K562 (cell line): Measurements from ENCODE around the gene TENM4. TPM values are rescaled to one million over a fixed set of nuclear protein-coding genes. Genes with fewer than 3 reads are reported as not detected.

Experiments used
- ATAC-seq: fragments of 200-7000 bp; cut with Tn5 transposase; 3 replicates; pipeline ENCODE4 v1.9.1; 2020; ENCODE audit warnings: moderate library complexity
- BruUV-seq: library from RNA; stranded (reverse); fragments of 400-500 nt; replicated peaks from 2 replicates; lab custom pipeline; 2021; lab: Mats Ljungman, UMichigan
- CTCF ChIA-PET: fragments of 300-600 bp; formaldehyde crosslinking; extraction: SDS; loops from one replicate; lab custom pipeline; 2021; ENCODE audit warnings: low intra/inter-chr PET ratio; lab: Yijun Ruan, JAX
- POLR2A ChIA-PET: fragments of 300-600, 350-650 bp; sonication (Branson Sonifier 250); formaldehyde crosslinking; extraction: SDS; loops from one replicate; lab custom pipeline; 2021; ENCODE audit warnings: antibody characterized with exemption, inconsistent platforms; lab: Yijun Ruan, JAX
- DNase-seq, 4 experiments: peaks; one replicate each; pipeline versions ENCODE4 v3.0.0 to v3.0.0-alpha.2; 2011 to 2018; ENCODE audit warnings: low spot score in 3 of 4, mixed read lengths in 3 of 4; ENCODE audit errors: extremely low read depth in 1 of 4
- FAIRE-seq: peaks from 2 replicates; lab custom pipeline; 2011; peaks lifted over from hg19 to GRCh38; lab: Jason Lieb, UNC
- H2AFZ ChIP-seq: 2 replicates; pipeline ENCODE4 v1.6.0; 2011; ENCODE audit warnings: low read depth, low read length, control low read depth, inconsistent platforms
- H3K27ac ChIP-seq: fragments of 200-600 bp; 3 replicates; pipeline ENCODE4 v1.8.0; 2011; ENCODE audit warnings: low read depth, mild to moderate bottlenecking, control low read depth, inconsistent platforms, low read length, moderate library complexity, mixed read lengths; ENCODE audit errors: extremely low read depth
- H3K27me3 ChIP-seq, 2 experiments: fragments of 300-600 bp in 1 of 2; 2 replicates in 1 of 2; 3 replicates in 1 of 2; pipeline versions ENCODE4 v1.6.0 to v1.8.0; 2011; ENCODE audit warnings: inconsistent platforms in 2 of 2, low read length in 2 of 2, mild to moderate bottlenecking in 1 of 2, mixed read lengths in 1 of 2, moderate library complexity in 1 of 2; ENCODE audit not compliant: control insufficient read depth in 2 of 2, insufficient read depth in 2 of 2
- H3K36me3 ChIP-seq: fragments of 300-600 bp; 3 replicates; pipeline ENCODE4 v1.8.0; 2011; ENCODE audit warnings: mild to moderate bottlenecking, low read length, inconsistent platforms; ENCODE audit not compliant: control insufficient read depth, insufficient read depth
- H3K4me1 ChIP-seq, 2 experiments: fragments of 200-600 bp in 1 of 2; replicated peaks in 1 of 2; 2 replicates in 1 of 2; 3 replicates in 1 of 2; pipeline versions ENCODE4 v1.5.1 to v1.8.0; 2011; ENCODE audit warnings: inconsistent platforms in 2 of 2, low read length in 2 of 2, mild to moderate bottlenecking in 1 of 2, mixed read lengths in 1 of 2, moderate library complexity in 1 of 2; ENCODE audit not compliant: control insufficient read depth in 2 of 2, insufficient read depth in 2 of 2
- H3K4me2 ChIP-seq: 2 replicates; pipeline ENCODE4 v1.6.1; 2011; ENCODE audit warnings: low read length, control low read depth, inconsistent platforms, mixed read lengths; ENCODE audit not compliant: insufficient read depth
- H3K4me3 ChIP-seq: fragments of 200-600 bp; sonication (generic), shearing (Covaris generic); 2 replicates; pipeline ENCODE4 v1.5.1; 2016; ENCODE audit warnings: control low read depth, inconsistent platforms
- H3K79me2 ChIP-seq: fragments of 200-600 bp; 3 replicates; pipeline ENCODE4 v1.8.0; 2011; ENCODE audit warnings: low read length, inconsistent platforms; ENCODE audit not compliant: control insufficient read depth, insufficient read depth
- H3K9ac ChIP-seq, 2 experiments: 2 replicates each; pipeline versions ENCODE4 v1.6.0 to v1.6.1; 2011; ENCODE audit warnings: low read depth in 2 of 2, low read length in 2 of 2, control low read depth in 1 of 2, inconsistent platforms in 1 of 2, mild to moderate bottlenecking in 1 of 2, mixed read lengths in 1 of 2; ENCODE audit not compliant: insufficient read depth in 1 of 2
- H3K9me1 ChIP-seq: one replicate; pipeline ENCODE4 v1.6.0; 2011; ENCODE audit warnings: inconsistent platforms, mild to moderate bottlenecking, low read length, moderate library complexity; ENCODE audit not compliant: control insufficient read depth, insufficient read depth
- H3K9me3 ChIP-seq: replicated peaks from 2 replicates; pipeline ENCODE4 v1.5.1; 2011; ENCODE audit warnings: low read depth, low read length, inconsistent platforms; ENCODE audit not compliant: control insufficient read depth, insufficient read depth
- H4K20me1 ChIP-seq: replicated peaks from 2 replicates; pipeline ENCODE4 v1.6.1; 2011; ENCODE audit warnings: low read length, inconsistent platforms, mixed read lengths; ENCODE audit not compliant: control insufficient read depth, insufficient read depth
- CREB5 ChIP-seq: fragments of 250-450 bp; sonication (Bioruptor Pico); IDR thresholded peaks from 2 replicates; pipeline ENCODE4 v1.5.0; 2020; ENCODE audit warnings: mild to moderate bottlenecking
- KLF10 ChIP-seq: fragments of 250-450 bp; sonication (Bioruptor Pico); IDR thresholded peaks from 2 replicates; pipeline ENCODE4 v1.6.1; 2021; ENCODE audit warnings: matching md5 sums
- MAFK ChIP-seq: IDR thresholded peaks from 2 replicates; pipeline ENCODE4 v1.6.1; 2011; ENCODE audit warnings: low read length, improper control_type of control experiment
- SFPQ ChIP-seq: fragments of 200-400 bp; formaldehyde crosslinking; IDR thresholded peaks from 2 replicates; pipeline ENCODE4 v1.6.1; 2017; ENCODE audit warnings: mild to moderate bottlenecking, low read depth, low read length, moderate library complexity
- ZBTB8A ChIP-seq: fragments of 450-650 bp; IDR thresholded peaks from 2 replicates; pipeline ENCODE4 v1.6.1; 2018; ENCODE audit warnings: mild to moderate bottlenecking, moderate library complexity; ENCODE audit not compliant: partially characterized antibody
- ZNF277 ChIP-seq: fragments of 250-450 bp; sonication (Bioruptor Pico); IDR thresholded peaks from 2 replicates; pipeline ENCODE4 v1.8.0; 2022; ENCODE audit warnings: inconsistent platforms, mild to moderate bottlenecking, moderate library complexity, borderline replicate concordance
- WGBS: fragments of 100-300 bp; shearing (Covaris generic); methylation state at CpG from one replicate; pipeline ENCODE4 v1.1.6; 2016; ENCODE audit warnings: low coverage, mixed read lengths; ENCODE audit not compliant: insufficient coverage; ENCODE audit errors: missing lambda C conversion rate; 5-methylcytosine and 5-hydroxymethylcytosine counted together
- in situ Hi-C: fragments of 300-500 bp; cut with MboI; formaldehyde crosslinking; loops from 4 replicates; pipeline ENCODE4 v1.15.0; 2018; ENCODE audit warnings: inconsistent platforms, mixed read lengths
- intact Hi-C: fragments of 100-400 bp; cut with micrococcal nuclease; formaldehyde crosslinking; loops from 2 replicates; pipeline ENCODE4 v1.14.2; 2022
- polyA plus RNA-seq, 8 experiments: library from polyadenylated mRNA; depleted of rRNA in 4 of 8; stranded (reverse) in 5 of 8; unstranded in 3 of 8; fragments of >200 nt; fragmentation: Nextera tagmentation in 2 of 8; fragmentation: Illumina TruSeq in 1 of 8; extraction: Ambion mirVana in 2 of 8; extraction: Trizol in 1 of 8; gene quantifications; 2 replicates each; pipeline versions ENCODE4 v1.2.1 to v1.2.3, GENCODE V29; 2011 to 2014; ENCODE audit warnings: inconsistent platforms in 1 of 8, missing spikeins in 1 of 8
- total RNA-seq, 7 experiments: library from RNA; depleted of rRNA in 6 of 7; stranded (reverse); fragments of >200 nt in 6 of 7; fragmentation: Illumina TruSeq in 2 of 7; extraction: Trizol in 2 of 7; gene quantifications; 2 replicates each; pipeline versions ENCODE4 v1.2.1 to v1.2.3, GENCODE V29; 2011 to 2021; ENCODE audit warnings: low replicate concordance in 1 of 7

The TENM4 gene
- total and polyA plus RNA-seq, 9 of the 15 experiments (the other 6 are each of a cell fraction or from before 2014, with no cell fraction given) = 0.16 TPM; not detected in 8

- TF ChIP-seq MAFK (no peak), ZBTB8A (no peak)
- TF ChIP-seq, all 486 proteins: peak for 0
- intact Hi-C loops (no loop called here), in situ Hi-C loops (no loop called here)
- no peak overlapping the region for H3K9ac ChIP-seq
- FAIRE-seq (no peak), ATAC-seq (no peak), DNase-seq (no peak)
- no peaks in the 10 kb centered on the region for H3K27me3 ChIP-seq
- H3K4me1 ChIP-seq = no peaks in the 10 kb centered on the region
- no TSS peak for BruUV-seq
- no peak overlapping the region for H3K4me2 ChIP-seq
- no peaks in the 10 kb centered on the region for H4K20me1 ChIP-seq
- ChIA-PET CTCF (no interaction called here), POLR2A (no interaction called here)
- H3K9me1 ChIP-seq = no peaks in the 10 kb centered on the region
- no peaks in the 10 kb centered on the region for H3K36me3 ChIP-seq
- 1% methylated on average over 5 of the region's 5 CpGs for WGBS
- H3K27ac ChIP-seq = no peak overlapping the region
- no peak overlapping the region for H3K4me3 ChIP-seq
- H3K9me3 ChIP-seq = no peaks in the 10 kb centered on the region
- H3K79me2 ChIP-seq = no peaks in the 10 kb centered on the region
- no peak overlapping the region for H2AFZ ChIP-seq
Observed at GRCh38 chr11:79200398-79201070, 240.3 kb downstream of the TENM4 start.

- intact Hi-C loops = no loop called here
- Histone ChIP-seq H3K36me3 (no peaks in the 10 kb centered on the region), H3K4me2 (no peak overlapping the region), H3K9ac (no peak overlapping the region), H4K20me1 (no peaks in the 10 kb centered on the region), H3K4me1 (no peaks in the 10 kb centered on the region), H3K4me3 (no peak overlapping the region), H3K27me3 (no peaks in the 10 kb centered on the region), H3K27ac (no peak overlapping the region), H3K79me2 (no peaks in the 10 kb centered on the region), H2AFZ (no peak overlapping the region), H3K9me1 (no peaks in the 10 kb centered on the region), H3K9me3 (no peaks in the 10 kb centered on the region)
- in situ Hi-C loops = no loop called here
- ChIA-PET CTCF (no interaction called here), POLR2A (interaction anchor here (1.0 kb wide), 1 partner anchor 27 kb away, joined by 4 read pairs; no protein-coding TSS in a partner anchor)
- WGBS = 0% methylated on average over 7 of the region's 7 CpGs
- TF ChIP-seq KLF10 (CRISPR knock-in tag) = no peak
- no peak for TF ChIP-seq SFPQ
- TF ChIP-seq ZNF277 (CRISPR knock-in tag) = no peak
- no peak for TF ChIP-seq CREB5
- ATAC-seq (no peak), FAIRE-seq (no peak), DNase-seq (no peak)
- no TSS peak for BruUV-seq
Observed at GRCh38 chr11:79199729-79200354, 241.0 kb downstream of the TENM4 start.
